Liver (tissue), 2 donors: ENCODE data around the gene TRPM2.

ENCODE experiments used
- HNF4A ChIP-seq, 2 donors: conservative IDR thresholded peaks; 2 replicates each; pipeline ENCODE4 v1.6.1; 2016; ENCODE audit warnings: antibody characterized with exemption in 2 of 2, mild to moderate bottlenecking in 2 of 2
- RAD21 ChIP-seq, 2 donors: IDR thresholded peaks; 2 replicates each; pipeline ENCODE4 v1.6.1; 2016; ENCODE audit warnings: antibody characterized with exemption in 2 of 2, mild to moderate bottlenecking in 2 of 2
- donor health status: healthy.

GRCh38 chr21:44448651-44449131, 95.3 kb downstream of the TRPM2 start:
- TF ChIP-seq HNF4A (conservative IDR thresholded peaks at IDR 0.05) (no peak), RAD21 (IDR thresholded peaks at IDR 0.05) (no peak)
